Smooth muscle cell (in vitro differentiated cells): ENCODE data around the gene CDKAL1. TPM values are rescaled to one million over a fixed set of nuclear protein-coding genes. Genes with fewer than 3 reads are reported as not detected.
"Not testable (repeated sequence)": the region's sequence is repeated elsewhere in the genome, so short reads cannot be mapped to it uniquely, and the experiment has no call there.

ENCODE experiments used
- DNase-seq: peaks from one replicate; lab custom pipeline; 2025; ENCODE audit not compliant: unreplicated experiment; lab: John Stamatoyannopoulos, UW
- H2AFZ ChIP-seq: fragments of 200-600 bp; sonication (generic); 2 replicates; pipeline ENCODE4 v1.6.0; 2016; ENCODE audit warnings: antibody characterized with exemption, low read depth, mild to moderate bottlenecking
- H3F3A ChIP-seq: fragments of 200-600 bp; sonication (generic); 2 replicates; pipeline ENCODE4 v1.6.0; 2017; ENCODE audit warnings: antibody characterized with exemption, low read depth
- H3K27ac ChIP-seq: fragments of 200-600 bp; sonication (generic); 2 replicates; pipeline ENCODE4 v1.5.1; 2016; ENCODE audit warnings: low read depth, mild to moderate bottlenecking
- H3K27me3 ChIP-seq: fragments of 200-600 bp; sonication (generic); 2 replicates; pipeline ENCODE4 v1.6.1; 2016; ENCODE audit warnings: low read depth, mild to moderate bottlenecking
- H3K36me3 ChIP-seq: fragments of 200-600 bp; sonication (generic); 2 replicates; pipeline ENCODE4 v1.5.1; 2016; ENCODE audit warnings: low read depth
- H3K4me1 ChIP-seq: fragments of 200-600 bp; sonication (generic); 2 replicates; pipeline ENCODE4 v1.5.1; 2016; ENCODE audit warnings: low read depth
- H3K4me2 ChIP-seq: fragments of 200-600 bp; sonication (generic); 2 replicates; pipeline ENCODE4 v1.6.0; 2016; ENCODE audit warnings: mild to moderate bottlenecking
- H3K4me3 ChIP-seq: fragments of 200-600 bp; sonication (generic); 2 replicates; pipeline ENCODE4 v1.5.1; 2016; ENCODE audit warnings: mild to moderate bottlenecking
- H3K79me2 ChIP-seq: fragments of 200-600 bp; sonication (generic); 2 replicates; pipeline ENCODE4 v1.6.0; 2016; ENCODE audit warnings: low read depth, mild to moderate bottlenecking
- H3K9ac ChIP-seq: fragments of 200-600 bp; sonication (generic); 2 replicates; pipeline ENCODE4 v1.6.0; 2016; ENCODE audit warnings: low read depth
- H3K9me3 ChIP-seq: fragments of 200-600 bp; sonication (generic); replicated peaks from 2 replicates; pipeline ENCODE4 v1.5.1; 2016; ENCODE audit warnings: low read depth
- H4K20me1 ChIP-seq: fragments of 200-600 bp; sonication (generic); 2 replicates; pipeline ENCODE4 v1.6.0; 2016; ENCODE audit warnings: low read depth
- CTCF ChIP-seq: fragments of 200-600 bp; sonication (generic); IDR thresholded peaks from 2 replicates; pipeline ENCODE4 v1.5.1; 2017; ENCODE audit warnings: borderline replicate concordance, mild to moderate bottlenecking, antibody characterized with exemption; ENCODE audit not compliant: insufficient read depth, poor library complexity, severe bottlenecking
- WGBS: methylation state at CpG from one replicate; pipeline ENCODE4 v1.1.7; 2016; ENCODE audit warnings: low lambda C conversion rate; 5-methylcytosine and 5-hydroxymethylcytosine counted together
- polyA plus RNA-seq: library from polyadenylated mRNA; unstranded; fragments of >200 nt; fragmentation: Nextera tagmentation; extraction: Ambion mirVana; gene quantifications from 2 replicates; pipeline ENCODE4 v1.2.1, GENCODE V29; 2016
- total RNA-seq: library from RNA; depleted of rRNA; stranded (reverse); fragments of >200 nt; gene quantifications from 2 replicates; pipeline ENCODE4 v1.2.3, GENCODE V29; 2014

The CDKAL1 gene
- total and polyA plus RNA-seq, 2 experiments from 2014 or later, result 16.5 to 16.6 TPM

- Histone ChIP-seq H3K79me2 (no peaks in the 10 kb centered on the region), H3K9ac (peak overlapping the region; percentile 56), H3K4me2 (peak overlapping the region; percentile 71), H3F3A (peaks cover 5% of the 10 kb centered on the region), H3K36me3 (no peaks in the 10 kb centered on the region), H3K27ac (peak overlapping the region; percentile 84), H4K20me1 (no peaks in the 10 kb centered on the region), H3K27me3 (no peaks in the 10 kb centered on the region), H2AFZ (peak overlapping the region; percentile 78), H3K9me3 (no peaks in the 10 kb centered on the region), H3K4me1 (peaks cover 19% of the 10 kb centered on the region), H3K4me3 (no peak overlapping the region)
- no peak for TF ChIP-seq CTCF
- DNase-seq, result no peak
- 54% methylated on average over 3 of the region's 3 CpGs for WGBS
Measured at GRCh38 chr6:20718705-20719653, 184.7 kb downstream of the CDKAL1 start.

DNA sequence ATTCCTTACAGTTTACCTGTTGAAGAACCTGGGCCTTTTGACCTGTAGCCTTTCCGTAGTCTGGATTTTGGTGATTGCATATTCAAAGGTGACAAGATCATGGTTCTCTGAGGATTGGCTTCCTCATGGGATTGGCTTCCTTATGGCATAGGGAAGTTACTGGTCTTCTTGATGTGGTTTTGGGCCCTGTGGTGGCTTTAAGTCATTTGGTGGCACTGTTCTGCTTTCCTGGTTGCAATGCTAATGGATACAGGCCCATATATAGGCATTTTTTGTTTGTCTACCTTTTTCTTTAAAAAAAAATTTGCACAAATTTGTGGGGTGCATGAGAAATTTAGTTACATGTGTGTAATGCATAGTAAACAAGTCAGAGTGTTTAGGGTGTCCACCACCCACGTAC lies 185.7 kb downstream of the CDKAL1 start:
- H3K36me3 ChIP-seq, result no peaks in the 10 kb centered on the region
- 91% methylated on average over 2 of the region's 2 CpGs for WGBS

DNA sequence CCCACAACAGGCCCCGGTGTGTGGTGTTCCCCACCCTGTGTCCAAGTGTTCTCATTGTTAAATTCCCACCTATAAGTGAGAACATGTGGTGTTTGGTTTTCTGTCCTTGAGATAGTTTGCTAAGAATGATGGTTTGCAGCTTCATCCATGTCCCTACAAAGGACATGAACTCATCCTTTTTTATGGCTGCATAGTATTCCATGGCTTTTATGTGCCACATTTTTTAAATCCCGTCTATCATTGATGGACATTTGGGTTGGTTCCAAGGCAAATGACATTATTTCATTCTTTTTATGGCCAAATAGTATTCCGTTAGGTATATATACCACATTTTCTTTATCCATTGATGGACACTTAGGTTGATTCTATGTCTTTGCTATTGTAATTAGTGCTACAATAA lies 186.9 kb downstream of the CDKAL1 start:
- H2AFZ ChIP-seq, H3K79me2 ChIP-seq: not testable (repeated sequence)
- 66% methylated on average over 3 of the region's 3 CpGs for WGBS

More for the DNA sequence above, 185.7 kb downstream of the CDKAL1 start:
- no peak for DNase-seq
- no peak overlapping the region for H2AFZ ChIP-seq
- H3K27ac ChIP-seq, result peak overlapping the region; percentile 84
- H3K9me3 ChIP-seq, result no peaks in the 10 kb centered on the region
- TF ChIP-seq CTCF, result no peak
- H3K27me3 ChIP-seq, result no peaks in the 10 kb centered on the region
- no peaks in the 10 kb centered on the region for H3K79me2 ChIP-seq
- no peak overlapping the region for H3K4me2 ChIP-seq
- peaks cover 19% of the 10 kb centered on the region for H3K4me1 ChIP-seq
- no peak overlapping the region for H3K9ac ChIP-seq
- H3F3A ChIP-seq, result peaks cover 5% of the 10 kb centered on the region
- H3K4me3 ChIP-seq, result no peak overlapping the region
- H4K20me1 ChIP-seq, result no peaks in the 10 kb centered on the region

DNA sequence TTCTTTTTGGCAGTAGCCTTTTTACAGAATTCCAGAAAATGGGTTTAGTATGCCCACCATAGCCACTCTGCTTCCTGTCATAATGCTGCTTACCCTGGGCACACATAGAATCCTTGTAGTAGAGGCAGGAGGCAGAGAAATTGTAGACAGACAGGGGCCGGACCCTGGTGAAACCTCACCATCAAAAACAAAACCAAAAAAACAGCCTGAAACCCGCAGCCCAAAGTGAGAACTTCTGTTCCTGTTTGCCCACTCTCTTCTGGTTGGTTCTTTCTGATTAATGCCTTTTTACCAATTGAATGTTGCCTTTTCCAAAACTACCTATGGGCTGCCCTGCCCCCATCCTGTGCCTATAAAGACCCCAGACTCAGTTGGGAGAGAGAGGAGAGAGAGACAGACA lies 188.2 kb downstream of the CDKAL1 start:
- H3K9me3 ChIP-seq, result no peaks in the 10 kb centered on the region
- no peaks in the 10 kb centered on the region for H4K20me1 ChIP-seq
- no peaks in the 10 kb centered on the region for H3K79me2 ChIP-seq
- no peak for DNase-seq
- H3K27ac ChIP-seq, result no peak overlapping the region
- no peak for TF ChIP-seq CTCF
- no peak overlapping the region for H3K4me3 ChIP-seq
- no peak overlapping the region for H3K4me2 ChIP-seq
- no peak overlapping the region for H3K9ac ChIP-seq
- H3K36me3 ChIP-seq, result no peaks in the 10 kb centered on the region
- 91% methylated on average over 2 of the region's 2 CpGs for WGBS
- no peak overlapping the region for H2AFZ ChIP-seq
- peaks cover 5% of the 10 kb centered on the region for H3F3A ChIP-seq
- H3K4me1 ChIP-seq, result peaks cover 19% of the 10 kb centered on the region
- no peaks in the 10 kb centered on the region for H3K27me3 ChIP-seq

More for the DNA sequence above, 186.9 kb downstream of the CDKAL1 start:
- H3K4me1 ChIP-seq, result peaks cover 19% of the 10 kb centered on the region
- not testable (repeated sequence) for H3K4me2 ChIP-seq, H4K20me1 ChIP-seq, H3K4me3 ChIP-seq, H3K27me3 ChIP-seq, DNase-seq, H3K27ac ChIP-seq, H3F3A ChIP-seq, H3K9ac ChIP-seq, H3K9me3 ChIP-seq, H3K36me3 ChIP-seq
